GM18951 (cell line): ENCODE measurements around the gene ID3.

Experiments
- POLR2A ChIP-seq: IDR thresholded peaks from 4 replicates; pipeline ENCODE4 v1.6.1; 2011; ENCODE audit warnings: mild to moderate bottlenecking; ENCODE audit not compliant: insufficient read length, insufficient read depth; ENCODE audit errors: extremely low read depth
- in situ Hi-C: fragments of 300-500 bp; cut with MboI; formaldehyde crosslinking; loops from one replicate; pipeline ENCODE4 v1.12.0; 2022; ENCODE audit warnings: low sequenced_read_pairs, mixed read lengths, inconsistent platforms; ENCODE audit not compliant: unreplicated experiment

The ID3 gene, protein sequence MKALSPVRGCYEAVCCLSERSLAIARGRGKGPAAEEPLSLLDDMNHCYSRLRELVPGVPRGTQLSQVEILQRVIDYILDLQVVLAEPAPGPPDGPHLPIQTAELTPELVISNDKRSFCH

DNA sequence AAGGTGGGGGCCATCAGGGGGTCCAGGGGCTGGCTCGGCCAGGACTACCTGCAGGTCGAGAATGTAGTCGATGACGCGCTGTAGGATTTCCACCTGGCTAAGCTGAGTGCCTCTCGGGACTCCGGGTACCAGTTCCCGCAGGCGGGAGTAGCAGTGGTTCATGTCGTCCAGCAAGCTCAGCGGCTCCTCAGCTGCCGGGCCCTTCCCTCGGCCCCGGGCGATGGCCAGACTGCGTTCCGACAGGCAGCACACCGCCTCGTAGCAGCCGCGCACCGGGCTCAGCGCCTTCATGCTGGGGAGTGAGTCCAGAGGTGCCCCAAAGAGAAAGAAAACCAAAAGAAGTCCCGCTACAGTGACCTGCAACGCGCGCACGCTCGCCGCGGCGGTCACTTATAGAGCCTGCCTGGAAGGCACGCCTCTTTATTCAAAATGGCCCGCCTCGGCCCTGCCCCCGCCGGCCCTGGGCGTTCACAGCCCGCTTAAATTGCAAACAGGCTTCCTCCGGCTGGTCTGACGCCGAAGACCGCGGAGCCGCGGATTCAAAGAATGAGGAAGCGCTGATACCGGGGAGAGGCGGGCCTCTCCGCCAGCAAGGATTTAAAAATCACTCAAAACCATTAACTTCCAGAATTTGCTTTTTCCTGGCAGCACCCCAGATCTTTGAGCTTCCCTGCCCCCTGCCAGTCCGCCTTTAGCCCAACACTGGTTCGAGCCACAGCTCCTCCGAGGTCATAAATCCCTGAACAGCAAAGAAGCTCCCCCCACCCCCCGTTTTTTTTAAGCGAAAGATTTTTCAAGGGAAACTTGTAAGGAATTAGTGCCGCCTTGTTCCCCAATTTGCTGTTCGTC lies at the start of gene ID3:
ID3 (minus strand) TSS at position 366 of the 849 bp plus-strand sequence; CDS start at position 291, 75 bp downstream.
- TF ChIP-seq POLR2A = peak; percentile 98
- in situ Hi-C loops = loop anchor here (10.0 kb wide), 1 partner anchor 55 kb away; no protein-coding TSS in a partner anchor

DNA sequence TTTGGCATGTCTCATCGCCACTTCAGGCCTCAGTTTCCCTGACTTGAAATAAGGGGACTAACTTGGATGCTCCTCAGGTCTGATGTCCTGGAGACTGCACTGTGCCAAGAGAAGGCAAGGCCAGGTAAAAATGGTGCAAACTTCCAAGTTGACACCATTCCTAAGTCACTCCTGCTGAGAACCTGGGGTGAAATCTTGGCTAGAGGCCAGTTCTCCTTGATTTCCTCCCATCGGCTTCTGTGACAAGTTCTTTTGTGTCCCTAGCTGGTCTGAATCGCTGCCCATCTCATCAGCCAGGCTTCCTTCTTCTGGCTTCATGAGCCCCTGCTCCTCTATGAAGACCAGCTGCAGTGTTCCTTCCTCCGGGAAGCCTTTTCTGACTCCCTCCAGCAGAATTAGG lies 48.6 kb upstream of the ID3 start:
- in situ Hi-C loops = no loop called here
- no peak for TF ChIP-seq POLR2A

- TF ChIP-seq POLR2A = no peak
- in situ Hi-C loops = no loop called here
Observed at GRCh38 chr1:23601968-23602876, 42.9 kb upstream of the ID3 start.

DNA sequence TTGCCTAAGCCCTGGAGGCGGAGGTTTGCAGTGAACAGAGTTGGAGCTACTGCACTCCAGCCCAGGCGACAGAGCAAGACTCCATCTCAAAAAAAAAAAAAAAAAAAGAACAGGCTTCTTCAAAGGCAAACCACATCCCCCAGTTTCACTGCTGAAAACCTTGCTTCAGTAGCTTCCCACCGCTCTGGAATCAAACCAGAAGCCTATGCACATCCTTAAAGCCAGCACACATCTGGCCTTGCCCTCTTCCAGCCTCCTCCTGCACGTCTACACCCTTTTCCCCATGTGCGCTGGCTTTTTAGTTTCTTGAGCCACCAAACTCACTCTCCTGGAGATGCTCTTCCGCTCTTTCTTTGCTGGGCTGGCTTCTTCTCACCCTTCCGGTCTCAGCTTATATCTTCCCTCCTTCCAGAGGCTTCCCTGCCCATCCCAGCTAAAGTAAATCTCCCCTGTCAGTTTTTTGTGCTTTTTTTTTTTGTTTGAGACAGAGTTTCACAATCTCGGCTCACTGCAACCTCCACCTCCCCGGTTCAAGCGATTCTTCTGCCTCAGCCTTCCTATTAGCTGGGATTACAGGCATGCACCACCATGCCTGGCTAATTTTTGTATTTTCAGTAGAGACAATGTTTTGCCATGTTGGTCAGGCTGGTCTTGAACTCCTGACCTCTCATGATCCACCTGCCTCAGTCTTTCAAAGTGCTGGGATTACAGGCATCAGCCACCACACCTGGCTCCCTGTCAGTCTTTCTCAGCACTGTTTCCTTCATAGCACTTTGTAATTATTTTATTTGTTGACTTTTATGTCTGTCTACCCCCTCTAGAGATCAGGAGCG lies 42.0 kb upstream of the ID3 start:
- no peak for TF ChIP-seq POLR2A
- in situ Hi-C loops = no loop called here

DNA sequence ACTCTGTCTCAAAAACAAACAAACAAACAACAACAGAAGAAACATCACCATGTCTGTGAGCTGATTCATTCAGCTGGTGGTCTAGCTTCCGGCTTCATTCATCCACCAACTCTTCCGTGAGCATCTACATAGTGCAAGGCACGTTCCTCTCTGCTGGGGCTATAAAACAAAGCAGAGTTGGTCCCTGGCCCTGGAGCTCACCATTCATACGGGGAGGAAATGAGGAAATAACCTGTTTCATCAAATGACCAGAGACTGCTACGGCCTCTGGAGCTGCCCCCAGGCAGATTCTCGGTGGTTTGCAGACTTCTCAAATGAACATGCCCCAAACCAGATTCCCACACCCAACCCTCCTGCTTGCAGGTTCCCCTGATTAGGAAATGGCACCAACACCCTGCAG lies 41.0 kb upstream of the ID3 start:
- in situ Hi-C loops = no loop called here
- TF ChIP-seq POLR2A = no peak

DNA sequence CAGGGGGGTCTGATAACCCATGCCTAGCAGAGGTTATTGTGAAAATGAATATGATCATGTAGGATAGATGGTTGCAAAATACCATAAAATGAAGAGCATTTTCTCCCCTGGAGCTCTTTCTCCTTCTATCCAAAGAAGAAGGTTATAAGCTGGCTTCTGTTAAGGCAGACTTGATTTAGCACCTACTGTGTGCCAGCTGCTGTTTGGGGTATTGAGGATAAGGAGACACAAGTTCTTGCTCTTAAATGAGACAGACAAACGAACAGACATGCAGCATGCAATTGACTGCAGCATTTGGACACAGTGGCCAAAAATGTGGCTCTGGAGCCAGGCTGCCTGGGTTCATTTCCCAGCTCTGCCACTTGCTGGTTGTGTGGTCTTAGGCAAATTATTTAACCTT lies 39.8 kb upstream of the ID3 start:
- TF ChIP-seq POLR2A = no peak
- in situ Hi-C loops = no loop called here

- in situ Hi-C loops = no loop called here
- no peak for TF ChIP-seq POLR2A
Observed at GRCh38 chr1:23598424-23598823, 39.1 kb upstream of the ID3 start.

- TF ChIP-seq POLR2A = no peak
- in situ Hi-C loops = no loop called here
Observed at GRCh38 chr1:23597635-23598388, 38.5 kb upstream of the ID3 start.

DNA sequence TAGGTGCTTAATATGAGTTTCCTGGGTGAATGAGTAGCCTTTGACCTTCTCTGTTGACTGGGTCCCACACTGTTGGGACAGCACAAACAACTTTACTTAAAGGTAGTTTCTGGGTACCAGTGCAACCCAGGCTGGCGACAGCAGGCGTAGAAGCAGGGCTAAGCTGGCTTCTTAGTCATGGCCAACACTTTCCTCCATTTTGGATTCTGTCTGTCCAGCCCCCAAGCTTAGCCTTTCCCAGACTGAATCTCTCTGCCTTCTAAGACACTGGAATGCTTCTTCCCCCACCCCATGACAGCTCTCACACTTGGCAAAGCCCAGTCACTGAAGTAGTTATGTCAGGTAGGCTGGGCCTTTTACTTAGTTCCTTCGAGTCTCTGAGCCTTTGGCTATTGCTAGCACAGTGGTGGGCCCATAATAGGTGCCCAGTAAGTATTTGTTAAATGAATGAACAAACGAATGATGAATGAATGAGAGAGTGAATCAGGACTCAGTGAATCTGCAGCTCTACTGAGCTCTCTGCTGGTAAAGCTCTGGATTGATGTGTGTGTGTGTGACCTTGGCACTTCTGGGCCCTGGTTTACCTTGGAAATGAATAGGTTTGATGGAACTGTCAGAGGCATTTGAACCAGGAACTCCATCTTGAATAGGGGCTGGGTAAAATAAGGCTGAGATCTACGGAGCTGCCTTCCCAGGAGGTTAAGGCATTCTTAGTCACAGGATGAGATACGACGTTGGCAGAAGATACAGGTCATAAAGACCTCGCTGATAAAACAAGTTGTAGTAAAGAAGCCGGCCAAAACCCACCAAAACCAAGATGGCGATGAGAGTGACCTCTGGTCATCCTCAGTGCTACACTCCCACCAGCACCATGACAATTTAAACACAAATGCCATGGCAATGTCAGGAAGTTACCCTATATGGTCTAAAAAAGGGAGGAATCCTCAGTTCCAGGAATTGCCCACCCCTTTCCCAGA lies 37.4 kb upstream of the ID3 start:
- no peak for TF ChIP-seq POLR2A
- in situ Hi-C loops = no loop called here

DNA sequence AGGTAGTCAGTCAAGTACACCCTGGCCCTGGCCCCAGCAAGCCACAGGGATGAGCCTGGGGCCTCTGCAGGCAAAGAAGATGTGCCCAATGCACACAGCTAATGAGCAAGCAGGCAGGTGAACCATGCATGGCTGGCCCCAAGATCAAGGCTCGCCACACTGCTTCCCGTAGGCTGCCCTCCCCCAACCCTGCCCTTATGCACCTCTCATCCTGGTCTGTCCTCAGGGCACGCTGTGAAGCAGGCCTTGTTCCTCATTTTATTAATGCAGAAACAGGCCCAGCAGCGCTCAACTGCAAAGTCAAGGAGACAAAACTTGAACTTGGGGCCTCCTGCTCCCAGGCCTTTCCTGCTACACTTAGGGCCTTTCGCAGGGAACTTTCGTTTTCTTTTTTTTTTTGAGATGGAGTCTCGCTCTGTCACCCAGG lies 35.6 kb upstream of the ID3 start:
- no peak for TF ChIP-seq POLR2A
- in situ Hi-C loops = no loop called here
